ENCODE results near the gene DEPP1. TPM values are rescaled to one million over a fixed set of nuclear protein-coding genes. Genes with fewer than 3 reads are reported as not detected.
A peak's percentile ranks its signal among the peaks of the same experiment; 100 is the strongest.

Gene DEPP1
- total RNA-seq, 1 donor from 2014 or later: 309 TPM

- peak in 1 of 2 donors; percentile 95 for DNase-seq (ENCODE audit: low spot score in 2 of 2)
- intact Hi-C loops (cut with DNase I): loop anchor here (1.0 to 5.0 kb wide), 4 partner anchors 16 to 82 kb away; no protein-coding TSS in a partner anchor
- H3K4me3 ChIP-seq: peak within 1 kb of the TSS; percentile 78 to 93
- peak within 1 kb of the TSS; percentile 86 to 90 for H3K27ac ChIP-seq
- no peaks in the 10 kb centered on the region for H3K27me3 ChIP-seq
- peak in 1 of 3 experiments; percentile 15 for TF ChIP-seq CTCF (IDR thresholded peaks at IDR 0.05)
- H3K4me1 ChIP-seq: peaks cover 13 to 40% of the 10 kb centered on the region in 2 donors
- H3K36me3 ChIP-seq: peaks cover 0 to 2% of the 10 kb centered on the region in 2 donors
- H3K9me3 ChIP-seq: no peaks in the 10 kb centered on the region
Observed at GRCh38 chr10:44959247-44960087, 19.1 kb downstream of the DEPP1 start, which contains the start of gene RASSF4. TSS of gene RASSF4 (plus strand) at chr10:44959802. CDS start at chr10:44970203, 10,401 bp downstream.

GRCh38 chr10:44958898-44959246 lies 19.7 kb downstream of the DEPP1 start:
- DNase-seq (ENCODE audit: low spot score in 2 of 2): no peak
- intact Hi-C loops (cut with DNase I): loop anchor here (1.0 to 5.0 kb wide), 4 partner anchors 16 to 82 kb away; no protein-coding TSS in a partner anchor
- H3K4me1 ChIP-seq: peaks cover 7 to 34% of the 10 kb centered on the region in 2 donors
- H3K27ac ChIP-seq: peak overlapping the region; percentile 86 to 90
- H3K9me3 ChIP-seq: no peaks in the 10 kb centered on the region
- TF ChIP-seq CTCF (IDR thresholded peaks at IDR 0.05): no peak
- peak overlapping the region; percentile 78 to 93 for H3K4me3 ChIP-seq
- peaks cover 0 to 4% of the 10 kb centered on the region in 2 donors for H3K36me3 ChIP-seq
- no peaks in the 10 kb centered on the region for H3K27me3 ChIP-seq

GRCh38 chr10:44958196-44958897 lies 20.3 kb downstream of the DEPP1 start:
- peaks cover 0 to 4% of the 10 kb centered on the region in 2 donors for H3K36me3 ChIP-seq
- H3K27me3 ChIP-seq: no peaks in the 10 kb centered on the region
- H3K4me3 ChIP-seq: peak overlapping the region; percentile 78 to 93
- DNase-seq (ENCODE audit: low spot score in 2 of 2): peak in 1 of 2 donors; percentile 70
- H3K4me1 ChIP-seq: peaks cover 2 to 28% of the 10 kb centered on the region in 2 donors
- TF ChIP-seq CTCF (IDR thresholded peaks at IDR 0.05): no peak
- H3K27ac ChIP-seq: peak overlapping the region; percentile 86 to 90
- intact Hi-C loops (cut with DNase I): loop anchor here (2.0 to 5.0 kb wide), 2 partner anchors 26 to 81 kb away; no protein-coding TSS in a partner anchor
- no peaks in the 10 kb centered on the region for H3K9me3 ChIP-seq

GRCh38 chr10:44956717-44957706 lies 21.6 kb downstream of the DEPP1 start:
- no peak overlapping the region for H3K27ac ChIP-seq
- intact Hi-C loops (cut with DNase I): loop anchor here (5.0 kb wide), 1 partner anchor 80 kb away; no protein-coding TSS in a partner anchor

More at GRCh38 chr10:44956717-44957706, 21.6 kb downstream of the DEPP1 start:
- H3K36me3 ChIP-seq: peaks cover 0 to 4% of the 10 kb centered on the region in 2 donors
- no peak for TF ChIP-seq CTCF (IDR thresholded peaks at IDR 0.05)
- no peaks in the 10 kb centered on the region for H3K27me3 ChIP-seq
- H3K9me3 ChIP-seq: no peaks in the 10 kb centered on the region
- no peak overlapping the region for H3K4me3 ChIP-seq
- peaks cover 0 to 24% of the 10 kb centered on the region in 2 donors for H3K4me1 ChIP-seq
- peak in 1 of 2 donors; percentile 25 for DNase-seq (ENCODE audit: low spot score in 2 of 2)
